Liver (tissue), 9 donors: ENCODE data around the gene SRC. TPM values are rescaled to one million over a fixed set of nuclear protein-coding genes. Genes with fewer than 3 reads are reported as not detected.

Experiments used
- DNase-seq: peaks from one replicate; pipeline ENCODE4 v3.0.0-alpha.2; 2017; ENCODE audit warnings: low spot score
- H3K27ac ChIP-seq, 2 donors: one replicate each; pipeline ENCODE4 v1.7.0; 2013; ENCODE audit warnings: inconsistent platforms in 2 of 2, low read length in 2 of 2, control low read depth in 1 of 2, low read depth in 1 of 2, mild to moderate bottlenecking in 1 of 2
- H3K27me3 ChIP-seq, 4 donors: one replicate each; pipeline versions ENCODE4 v1.6.1 to v1.7.0; 2013; ENCODE audit warnings: low read length in 3 of 4, inconsistent platforms in 1 of 4, mild to moderate bottlenecking in 1 of 4, moderate library complexity in 1 of 4; ENCODE audit not compliant: control insufficient read depth in 4 of 4, insufficient read depth in 4 of 4
- H3K36me3 ChIP-seq, 4 donors: one replicate each; pipeline versions ENCODE4 v1.6.1 to v1.7.0; 2013; ENCODE audit warnings: low read length in 3 of 4, mild to moderate bottlenecking in 3 of 4, low read depth in 1 of 4, moderate library complexity in 1 of 4; ENCODE audit not compliant: control insufficient read depth in 4 of 4, insufficient read depth in 3 of 4
- H3K4me1 ChIP-seq, 4 donors: one replicate each; pipeline versions ENCODE4 v1.6.1 to v1.7.0; 2013; ENCODE audit warnings: low read length in 3 of 4, mild to moderate bottlenecking in 3 of 4, moderate library complexity in 1 of 4; ENCODE audit not compliant: control insufficient read depth in 4 of 4, insufficient read depth in 4 of 4
- H3K4me3 ChIP-seq, 3 donors: one replicate each; pipeline versions ENCODE4 v1.6.1 to v1.7.0; 2013; ENCODE audit warnings: low read length in 3 of 3, control low read depth in 1 of 3, low read depth in 1 of 3, mild to moderate bottlenecking in 1 of 3
- H3K9ac ChIP-seq, 2 donors: one replicate each; pipeline ENCODE4 v1.7.0; 2013; ENCODE audit warnings: low read length in 2 of 2, mild to moderate bottlenecking in 2 of 2, moderate library complexity in 2 of 2, control low read depth in 1 of 2, low read depth in 1 of 2
- H3K9me3 ChIP-seq, 4 donors: one replicate each; pipeline versions ENCODE4 v1.6.1 to v1.7.0; 2013; ENCODE audit warnings: low read length in 3 of 4; ENCODE audit not compliant: control insufficient read depth in 4 of 4
- ATF3 ChIP-seq: IDR thresholded peaks from 2 replicates; pipeline ENCODE4 v1.6.1; 2016; ENCODE audit warnings: antibody characterized with exemption
- CTCF ChIP-seq: fragments of 150-350 bp; IDR thresholded peaks from 2 replicates; pipeline ENCODE4 v1.5.1; 2017; ENCODE audit warnings: improper control_type of control experiment, low read depth, low read length; ENCODE audit not compliant: missing input control
- EGR1 ChIP-seq, 2 donors: IDR thresholded peaks; 2 replicates each; pipeline ENCODE4 v1.6.1; 2016 to 2018; ENCODE audit warnings: antibody characterized with exemption in 2 of 2, low read depth in 2 of 2
- FOXA1 ChIP-seq: IDR thresholded peaks from 2 replicates; pipeline ENCODE4 v1.6.1; 2016; ENCODE audit warnings: antibody characterized with exemption
- FOXA2 ChIP-seq: IDR thresholded peaks from 2 replicates; pipeline ENCODE4 v1.6.1; 2016; ENCODE audit warnings: antibody characterized with exemption
- GABPA ChIP-seq, 2 donors: IDR thresholded peaks in 1 of 2; conservative IDR thresholded peaks in 1 of 2; 2 replicates each; pipeline ENCODE4 v1.6.1; 2016; ENCODE audit warnings: antibody characterized with exemption in 2 of 2, mild to moderate bottlenecking in 1 of 2, moderate library complexity in 1 of 2
- HNF4A ChIP-seq, 2 donors: conservative IDR thresholded peaks; 2 replicates each; pipeline ENCODE4 v1.6.1; 2016; ENCODE audit warnings: antibody characterized with exemption in 2 of 2, mild to moderate bottlenecking in 2 of 2
- HNF4G ChIP-seq: IDR thresholded peaks from 2 replicates; pipeline ENCODE4 v1.6.1; 2016; ENCODE audit warnings: antibody characterized with exemption
- JUND ChIP-seq, 2 donors: IDR thresholded peaks; 2 replicates each; pipeline ENCODE4 v1.6.1; 2016; ENCODE audit warnings: antibody characterized with exemption in 2 of 2
- MAX ChIP-seq: IDR thresholded peaks from 2 replicates; pipeline ENCODE4 v1.6.1; 2016; ENCODE audit warnings: antibody characterized with exemption
- NR2F2 ChIP-seq: IDR thresholded peaks from 2 replicates; pipeline ENCODE4 v1.6.1; 2016; ENCODE audit warnings: antibody characterized with exemption
- RAD21 ChIP-seq, 2 donors: IDR thresholded peaks; 2 replicates each; pipeline ENCODE4 v1.6.1; 2016; ENCODE audit warnings: antibody characterized with exemption in 2 of 2, mild to moderate bottlenecking in 2 of 2
- REST ChIP-seq: IDR thresholded peaks from 2 replicates; pipeline ENCODE4 v1.6.1; 2016; ENCODE audit warnings: antibody characterized with exemption, mild to moderate bottlenecking
- RXRA ChIP-seq, 2 donors: IDR thresholded peaks; 2 replicates each; pipeline ENCODE4 v1.6.1; 2017 to 2018; ENCODE audit warnings: antibody characterized with exemption in 2 of 2, mild to moderate bottlenecking in 1 of 2
- SP1 ChIP-seq: IDR thresholded peaks from 2 replicates; pipeline ENCODE4 v1.6.1; 2018; ENCODE audit warnings: antibody characterized with exemption, mild to moderate bottlenecking
- TAF1 ChIP-seq: conservative IDR thresholded peaks from 2 replicates; pipeline ENCODE4 v1.6.1; 2016; ENCODE audit warnings: antibody characterized with exemption, mild to moderate bottlenecking
- YY1 ChIP-seq: IDR thresholded peaks from 2 replicates; pipeline ENCODE4 v1.6.1; 2016; ENCODE audit warnings: antibody characterized with exemption, mild to moderate bottlenecking
- ZBTB33 ChIP-seq: IDR thresholded peaks from 2 replicates; pipeline ENCODE4 v1.6.1; 2016; ENCODE audit warnings: antibody characterized with exemption
- WGBS: extraction: QIAGEN DNeasy Blood & Tissue Kit; methylation state at CpG from one replicate; pipeline ENCODE4 v1.1.7; 2013; 5-methylcytosine and 5-hydroxymethylcytosine counted together
- polyA plus RNA-seq, 2 donors: library from polyadenylated mRNA; stranded (reverse) in 1 of 2; unstranded in 1 of 2; fragments of 200-250 nt in 1 of 2; fragments of >200 nt in 1 of 2; fragmentation: Nextera tagmentation in 1 of 2; extraction: Ambion mirVana in 1 of 2; gene quantifications; one replicate each; pipeline versions ENCODE4 v1.2.1 to v1.2.3, GENCODE V29; 2013 to 2015
- total RNA-seq, 2 donors: library from RNA; depleted of rRNA; stranded (reverse); fragments of >200 nt; gene quantifications; one replicate each; pipeline ENCODE4 v1.2.3, GENCODE V29; 2014
- donor health status: healthy.
- donor health status: healthy.
- donor health status: healthy.
- donor health status: healthy.
- donor health status: healthy.

The SRC gene
- total and polyA plus RNA-seq, 4 donors, result 3.3 to 21.2 (median 5.4) TPM

GRCh38 chr20:37356387-37356786 lies 10.4 kb downstream of the SRC start:
- Histone ChIP-seq H3K9me3 (no peaks in the 10 kb centered on the region), H3K4me1 (peaks cover 0 to 3% (median 0%) of the 10 kb centered on the region in 4 donors), H3K4me3 (no peak overlapping the region), H3K27me3 (no peaks in the 10 kb centered on the region), H3K36me3 (no peaks in the 10 kb centered on the region), H3K27ac (no peak overlapping the region), H3K9ac (no peak overlapping the region)
- WGBS, result 63% methylated on average over 8 of the region's 8 CpGs
- no peak for DNase-seq
- no peak for TF ChIP-seq RXRA (IDR thresholded peaks at IDR 0.05)
- no peak for TF ChIP-seq RAD21 (IDR thresholded peaks at IDR 0.05)
- TF ChIP-seq HNF4G, result no peak
- no peak for TF ChIP-seq CTCF
- TF ChIP-seq GABPA (IDR thresholded peaks at IDR 0.05 in 1 of 2, conservative IDR thresholded peaks at IDR 0.05 in 1 of 2), result no peak
- no peak for TF ChIP-seq ZBTB33
- TF ChIP-seq TAF1, result no peak
- TF ChIP-seq NR2F2, result no peak
- no peak for TF ChIP-seq HNF4A (conservative IDR thresholded peaks at IDR 0.05)
- no peak for TF ChIP-seq ATF3
- TF ChIP-seq FOXA1, result no peak
- no peak for TF ChIP-seq SP1
- no peak for TF ChIP-seq EGR1 (IDR thresholded peaks at IDR 0.05; ENCODE audit: low read depth in 2 of 2)
- no peak for TF ChIP-seq MAX
- no peak for TF ChIP-seq JUND (IDR thresholded peaks at IDR 0.05)
- TF ChIP-seq FOXA2, result no peak
- TF ChIP-seq REST, result no peak
- no peak for TF ChIP-seq YY1
